WI38 (cell line): ENCODE data around the gene SELENBP1.
"Not testable (repeated sequence)": the region's sequence is repeated elsewhere in the genome, so short reads cannot be mapped to it uniquely, and the experiment has no call there.

ENCODE experiments used
- H3K4me3 ChIP-seq: 2 replicates; pipeline ENCODE4 v1.5.1; 2011; ENCODE audit warnings: low read depth, mild to moderate bottlenecking, control low read depth, low read length
- TF ChIP-seq, protein P1 (sequence below): IDR thresholded peaks from 2 replicates; pipeline ENCODE4 v1.5.1; 2012; ENCODE audit warnings: low read depth, mild to moderate bottlenecking, control low read depth, low read length

The SELENBP1 gene

DNA sequence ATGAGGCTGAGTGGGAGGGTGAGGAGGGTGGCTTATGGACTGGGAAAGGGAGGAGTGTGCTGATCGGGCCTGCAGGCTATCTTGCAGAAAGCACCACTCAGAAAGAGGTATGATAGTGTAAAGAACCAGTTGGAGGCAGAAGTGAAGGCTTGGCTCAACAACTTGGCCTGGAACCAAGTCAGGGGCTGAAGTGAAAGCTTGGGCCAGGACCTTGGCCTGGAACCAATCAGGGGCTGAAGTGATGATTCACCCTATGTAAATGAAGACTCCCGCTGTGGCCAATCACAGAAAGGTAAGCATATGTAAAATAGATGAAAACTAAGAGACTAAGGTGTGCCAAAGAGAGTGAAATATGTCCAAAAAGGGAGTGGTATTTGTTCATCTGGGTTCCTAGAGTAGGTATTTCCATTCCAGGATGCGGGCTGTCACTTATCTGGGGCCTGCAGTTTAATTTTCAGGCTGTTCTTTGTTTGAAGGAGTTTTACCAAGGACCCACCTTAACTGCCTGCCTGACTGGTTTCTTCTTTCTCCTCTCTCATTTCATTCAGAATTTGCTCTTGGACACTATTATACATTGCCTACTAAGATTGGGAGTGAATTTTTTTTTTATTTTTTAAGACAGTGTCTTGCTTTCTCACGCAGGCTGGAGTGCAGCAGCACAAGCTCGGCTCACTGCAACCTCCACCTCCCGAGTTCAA is 20.3 kb downstream of the SELENBP1 start:
- no peak overlapping the region for H3K4me3 ChIP-seq
- TF ChIP-seq, protein P1, sequence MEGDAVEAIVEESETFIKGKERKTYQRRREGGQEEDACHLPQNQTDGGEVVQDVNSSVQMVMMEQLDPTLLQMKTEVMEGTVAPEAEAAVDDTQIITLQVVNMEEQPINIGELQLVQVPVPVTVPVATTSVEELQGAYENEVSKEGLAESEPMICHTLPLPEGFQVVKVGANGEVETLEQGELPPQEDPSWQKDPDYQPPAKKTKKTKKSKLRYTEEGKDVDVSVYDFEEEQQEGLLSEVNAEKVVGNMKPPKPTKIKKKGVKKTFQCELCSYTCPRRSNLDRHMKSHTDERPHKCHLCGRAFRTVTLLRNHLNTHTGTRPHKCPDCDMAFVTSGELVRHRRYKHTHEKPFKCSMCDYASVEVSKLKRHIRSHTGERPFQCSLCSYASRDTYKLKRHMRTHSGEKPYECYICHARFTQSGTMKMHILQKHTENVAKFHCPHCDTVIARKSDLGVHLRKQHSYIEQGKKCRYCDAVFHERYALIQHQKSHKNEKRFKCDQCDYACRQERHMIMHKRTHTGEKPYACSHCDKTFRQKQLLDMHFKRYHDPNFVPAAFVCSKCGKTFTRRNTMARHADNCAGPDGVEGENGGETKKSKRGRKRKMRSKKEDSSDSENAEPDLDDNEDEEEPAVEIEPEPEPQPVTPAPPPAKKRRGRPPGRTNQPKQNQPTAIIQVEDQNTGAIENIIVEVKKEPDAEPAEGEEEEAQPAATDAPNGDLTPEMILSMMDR, result no peak

DNA sequence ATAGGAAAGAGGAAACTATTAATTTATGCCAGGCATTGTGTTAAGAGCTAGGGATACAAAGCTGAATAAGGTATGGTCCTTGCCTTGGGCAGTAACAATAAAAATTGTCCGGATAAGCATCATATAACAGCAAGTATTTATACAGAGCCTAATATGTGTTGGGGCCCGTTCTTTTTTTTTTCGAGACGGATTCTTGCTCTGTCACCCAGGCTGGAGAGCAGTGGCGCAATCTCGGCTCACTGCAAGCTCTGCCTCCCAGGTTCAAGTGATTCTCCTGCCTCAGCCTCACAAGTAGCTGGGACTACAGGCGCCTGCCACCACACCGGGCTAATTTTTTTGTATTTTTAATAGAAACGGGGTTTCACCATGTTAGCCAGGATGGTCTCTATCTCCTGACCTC is 22.2 kb downstream of the SELENBP1 start:
- not testable (repeated sequence) for H3K4me3 ChIP-seq

GRCh38 chr1:151347523-151348246 is 24.8 kb downstream of the SELENBP1 start:
- peak overlapping the region; percentile 83 for H3K4me3 ChIP-seq
- TF ChIP-seq, protein P1, result no peak

DNA sequence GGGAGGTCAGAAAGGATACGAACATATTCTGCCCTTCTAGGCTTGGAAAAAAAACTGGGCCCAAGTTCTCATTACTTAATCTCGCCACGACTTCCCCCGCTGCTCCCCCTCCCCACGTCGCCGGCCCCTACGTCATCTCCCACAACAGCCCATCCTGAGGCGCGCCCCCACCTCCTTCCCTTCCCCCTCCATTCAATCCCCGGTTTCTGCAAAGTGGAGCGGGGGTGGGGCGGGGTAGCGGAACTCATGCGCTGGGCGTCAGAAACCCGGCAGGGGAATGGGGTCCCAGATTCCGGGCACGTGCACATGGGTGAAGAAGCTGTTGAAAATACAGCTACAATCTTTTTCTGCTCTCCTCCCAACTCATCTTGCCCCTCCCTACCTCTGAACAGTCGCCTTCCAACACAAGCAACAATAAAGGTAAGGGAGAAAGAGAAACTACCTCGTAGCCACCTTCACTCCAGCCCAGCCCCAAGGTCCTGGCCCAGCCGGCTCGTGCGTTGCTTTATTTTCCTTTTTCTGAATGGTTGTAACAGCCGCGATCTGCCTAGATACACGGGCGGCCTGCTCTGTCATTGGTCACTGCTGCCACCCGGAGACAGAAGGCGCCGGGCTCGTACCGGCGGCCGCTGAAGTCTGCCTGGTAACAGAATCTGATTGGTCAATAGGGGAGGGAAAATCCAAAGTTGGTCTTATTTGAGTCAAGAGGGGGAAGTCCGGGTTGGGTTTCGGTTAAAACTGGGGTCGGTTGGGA is 25.6 kb downstream of the SELENBP1 start, which contains the start of gene RFX5:
Gene RFX5, minus strand, starts transcription at position 484 of the 754 bp plus-strand sequence. CDS start 932 bp downstream, outside the sequence.
- peak within 1 kb of the TSS; percentile 83 for H3K4me3 ChIP-seq
- TF ChIP-seq, protein P1, result no peak

DNA sequence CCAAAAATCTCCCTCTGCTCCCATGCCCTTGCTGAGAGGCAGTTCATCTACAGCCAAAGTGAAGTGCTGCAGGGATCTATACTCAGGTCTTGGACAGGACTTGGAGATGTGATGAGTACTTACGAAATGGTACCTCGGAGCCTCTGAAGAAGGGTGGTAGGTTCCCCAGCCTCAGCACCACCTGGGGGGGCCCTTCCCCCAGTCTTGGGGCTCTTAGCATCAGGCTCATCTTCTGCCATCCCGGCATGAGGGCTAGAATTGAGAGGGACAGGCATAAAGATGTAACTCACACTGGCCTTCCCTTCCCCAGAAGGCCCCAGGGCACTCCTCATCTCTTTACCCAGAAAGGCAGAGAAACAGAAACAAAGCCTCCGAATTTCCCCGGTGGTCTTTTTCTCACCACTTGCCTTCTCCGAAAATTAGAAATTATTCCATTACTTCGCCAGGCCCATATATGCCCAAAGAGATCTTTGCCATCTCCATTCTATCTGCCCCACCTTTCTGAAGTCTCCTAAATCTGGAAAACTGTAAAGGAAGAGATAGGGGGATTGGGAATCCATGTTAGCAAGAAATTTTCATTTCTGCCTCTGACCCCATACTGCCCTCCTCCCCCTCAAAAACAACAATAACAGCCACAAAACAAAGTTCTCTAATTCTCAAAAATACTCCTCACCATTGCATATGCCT is 26.3 kb downstream of the SELENBP1 start:
- H3K4me3 ChIP-seq, result peak overlapping the region; percentile 83
- TF ChIP-seq, protein P1, result no peak

- TF ChIP-seq, protein P1, result no peak
- no peak overlapping the region for H3K4me3 ChIP-seq
These were observed 28.2 kb downstream of the SELENBP1 start for GRCh38 chr1:151344291-151344690.

DNA sequence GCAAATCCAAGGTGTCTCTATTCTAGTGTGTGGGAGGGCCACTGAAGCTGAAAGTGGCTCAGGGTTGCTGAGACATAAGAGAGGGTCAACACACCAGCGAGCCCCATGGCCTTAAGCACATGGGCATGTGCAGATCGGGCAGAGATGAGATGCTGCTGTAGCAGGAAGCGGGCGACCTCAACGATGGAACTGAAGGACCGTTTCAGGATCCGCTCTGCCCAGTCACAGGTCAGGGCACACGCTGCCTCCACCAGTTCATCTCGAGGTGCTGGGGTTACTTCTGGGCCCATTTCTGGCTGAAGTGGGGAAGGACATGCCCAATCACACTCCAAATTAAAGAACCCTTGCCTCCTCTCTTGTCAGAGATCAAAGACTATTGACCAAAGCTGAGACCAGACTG is 28.9 kb downstream of the SELENBP1 start:
- no peak overlapping the region for H3K4me3 ChIP-seq
- TF ChIP-seq, protein P1, result no peak
